OCI-LY7 (cell line): ENCODE results near the gene TRIM71. TPM values are rescaled to one million over a fixed set of nuclear protein-coding genes. Genes with fewer than 3 reads are reported as not detected.

Experiments used
- BruUV-seq: library from RNA; stranded (reverse); fragments of 400-500 nt; replicated peaks from 2 replicates; lab custom pipeline; 2021; lab: Mats Ljungman, UMichigan
- CTCF ChIA-PET: fragments of 300-600 bp; sonication (Branson Sonifier 250); formaldehyde crosslinking; loops from one replicate; lab custom pipeline; 2022; ENCODE audit warnings: antibody characterized with exemption; ENCODE audit not compliant: unreplicated experiment; lab: Charles Lee
- POLR2A ChIA-PET: fragments of 300-600 bp; sonication (Branson Sonifier 250); formaldehyde crosslinking; loops from one replicate; lab custom pipeline; 2022; ENCODE audit warnings: antibody characterized with exemption; lab: Charles Lee
- DNase-seq: peaks from one replicate; pipeline ENCODE4 v3.0.0-alpha.2; 2015; ENCODE audit warnings: low spot score
- H2AFZ ChIP-seq: fragments of 200-600 bp; sonication (generic), shearing (Covaris generic); 2 replicates; pipeline ENCODE4 v1.6.1; 2014; ENCODE audit warnings: mild to moderate bottlenecking, antibody characterized with exemption, low read length, moderate library complexity
- H3K27ac ChIP-seq: fragments of 200-600 bp; sonication (generic); 2 replicates; pipeline ENCODE4 v1.5.1; 2014; ENCODE audit warnings: mixed run types, low read depth, mild to moderate bottlenecking, moderate library complexity, low read length, inconsistent platforms; ENCODE audit not compliant: poor library complexity, severe bottlenecking
- H3K36me3 ChIP-seq: fragments of 200-600 bp; sonication (generic); 2 replicates; pipeline ENCODE4 v1.6.1; 2014; ENCODE audit warnings: mild to moderate bottlenecking, antibody characterized with exemption, low read length, moderate library complexity, mixed read lengths; ENCODE audit not compliant: insufficient read depth
- H3K4me1 ChIP-seq: fragments of 200-600 bp; sonication (generic); 2 replicates; pipeline ENCODE4 v1.5.1; 2014; ENCODE audit warnings: mild to moderate bottlenecking, low read length; ENCODE audit not compliant: insufficient read depth, poor library complexity, severe bottlenecking
- H3K4me2 ChIP-seq: fragments of 200-600 bp; sonication (generic); 2 replicates; pipeline ENCODE4 v1.6.1; 2014; ENCODE audit warnings: mild to moderate bottlenecking, low read length
- H3K4me3 ChIP-seq: fragments of 200-600 bp; sonication (generic); 2 replicates; pipeline ENCODE4 v1.5.1; 2014; ENCODE audit warnings: mild to moderate bottlenecking, low read depth, low read length; ENCODE audit not compliant: poor library complexity, severe bottlenecking
- H3K79me2 ChIP-seq: fragments of 200-600 bp; sonication (generic); 2 replicates; pipeline ENCODE4 v1.6.1; 2016; ENCODE audit warnings: low read depth, mild to moderate bottlenecking, low read length, moderate library complexity, mixed read lengths; ENCODE audit not compliant: insufficient read depth
- H3K9me2 ChIP-seq: fragments of 200-600 bp; sonication (generic); 2 replicates; pipeline ENCODE4 v1.6.1; 2016; ENCODE audit warnings: mild to moderate bottlenecking, low read length, mixed read lengths; ENCODE audit not compliant: insufficient read depth
- H3K9me3 ChIP-seq: fragments of 200-600 bp; sonication (generic); 2 replicates; pipeline ENCODE4 v1.6.1; 2014; ENCODE audit warnings: mild to moderate bottlenecking, mixed run types, low read length, mixed read lengths
- H4K20me1 ChIP-seq: fragments of 200-600 bp; sonication (generic); 2 replicates; pipeline ENCODE4 v1.6.1; 2014; ENCODE audit warnings: mild to moderate bottlenecking, antibody characterized with exemption, low read length, moderate library complexity, mixed read lengths; ENCODE audit not compliant: insufficient read depth
- EZH2phosphoT487 ChIP-seq: fragments of 200-600 bp; sonication (generic); IDR thresholded peaks from 2 replicates; pipeline ENCODE4 v1.6.1; 2018; ENCODE audit warnings: low read depth, borderline replicate concordance, mild to moderate bottlenecking, mixed run types, antibody characterized with exemption, low read length, moderate library complexity, mixed read lengths
- intact Hi-C: fragments of 100-400 bp; cut with micrococcal nuclease; formaldehyde crosslinking; loops from one replicate; pipeline ENCODE4 v1.10.0; 2022; ENCODE audit not compliant: unreplicated experiment
- total RNA-seq, 2 experiments: library from RNA; depleted of rRNA in 1 of 2; stranded (reverse); fragments of >200 nt in 1 of 2; shearing (Covaris generic) in 1 of 2; gene quantifications; 2 replicates each; pipeline ENCODE4 v1.2.3, GENCODE V29; 2014 to 2022
- TF ChIP-seq, protein P1 (sequence below): fragments of 200-600 bp; sonication (generic); conservative IDR thresholded peaks from 2 replicates; pipeline ENCODE4 v1.5.1; 2014; ENCODE audit warnings: mild to moderate bottlenecking, antibody characterized with exemption, low read length, moderate library complexity, mixed read lengths

TRIM71 gene
- total RNA-seq, 2 experiments from 2014 or later = not detected

DNA sequence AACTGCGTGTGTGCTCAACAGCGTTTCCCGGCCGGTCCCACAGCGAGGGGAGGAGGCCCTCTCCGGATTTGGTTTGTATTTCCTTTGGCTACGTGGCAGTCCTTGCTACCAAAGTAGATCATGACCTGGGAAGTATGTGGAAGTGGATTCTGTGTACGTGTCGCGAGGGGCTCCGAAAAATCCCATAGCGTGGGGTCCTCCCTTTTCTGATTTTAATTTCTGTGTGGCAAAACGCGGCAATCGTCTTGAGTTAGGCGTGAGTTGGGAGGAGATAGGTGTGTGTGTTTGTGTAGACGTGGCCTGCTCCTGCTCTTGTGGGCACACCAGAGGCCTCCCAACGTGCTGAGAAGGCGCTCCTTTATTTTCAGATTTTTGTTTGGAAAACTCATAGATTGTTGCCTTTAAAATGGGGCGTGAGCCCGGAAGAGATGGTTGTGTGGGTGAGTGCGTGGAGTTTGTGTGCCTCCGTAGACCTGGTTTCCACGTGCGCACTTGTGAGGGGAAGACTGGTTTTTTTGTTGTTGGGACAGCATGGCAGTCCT is 1.2 kb downstream of the TRIM71 start:
- H4K20me1 ChIP-seq = no peaks in the 10 kb centered on the region
- CTCF ChIA-PET = no interaction called here
- H3K4me3 ChIP-seq = no peak overlapping the region
- H3K9me2 ChIP-seq = no peaks in the 10 kb centered on the region
- no TSS peak for BruUV-seq
- H2AFZ ChIP-seq = no peak overlapping the region
- intact Hi-C loops = no loop called here
- no peaks in the 10 kb centered on the region for H3K9me3 ChIP-seq
- H3K27ac ChIP-seq = no peak overlapping the region
- TF ChIP-seq, protein P1, sequence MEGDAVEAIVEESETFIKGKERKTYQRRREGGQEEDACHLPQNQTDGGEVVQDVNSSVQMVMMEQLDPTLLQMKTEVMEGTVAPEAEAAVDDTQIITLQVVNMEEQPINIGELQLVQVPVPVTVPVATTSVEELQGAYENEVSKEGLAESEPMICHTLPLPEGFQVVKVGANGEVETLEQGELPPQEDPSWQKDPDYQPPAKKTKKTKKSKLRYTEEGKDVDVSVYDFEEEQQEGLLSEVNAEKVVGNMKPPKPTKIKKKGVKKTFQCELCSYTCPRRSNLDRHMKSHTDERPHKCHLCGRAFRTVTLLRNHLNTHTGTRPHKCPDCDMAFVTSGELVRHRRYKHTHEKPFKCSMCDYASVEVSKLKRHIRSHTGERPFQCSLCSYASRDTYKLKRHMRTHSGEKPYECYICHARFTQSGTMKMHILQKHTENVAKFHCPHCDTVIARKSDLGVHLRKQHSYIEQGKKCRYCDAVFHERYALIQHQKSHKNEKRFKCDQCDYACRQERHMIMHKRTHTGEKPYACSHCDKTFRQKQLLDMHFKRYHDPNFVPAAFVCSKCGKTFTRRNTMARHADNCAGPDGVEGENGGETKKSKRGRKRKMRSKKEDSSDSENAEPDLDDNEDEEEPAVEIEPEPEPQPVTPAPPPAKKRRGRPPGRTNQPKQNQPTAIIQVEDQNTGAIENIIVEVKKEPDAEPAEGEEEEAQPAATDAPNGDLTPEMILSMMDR = no peak
- TF ChIP-seq EZH2phosphoT487 = no peak
- H3K79me2 ChIP-seq = no peaks in the 10 kb centered on the region
- POLR2A ChIA-PET = no interaction called here
- no peak overlapping the region for H3K4me2 ChIP-seq
- no peak for DNase-seq
- no peaks in the 10 kb centered on the region for H3K36me3 ChIP-seq
- peaks cover 4% of the 10 kb centered on the region for H3K4me1 ChIP-seq

GRCh38 chr3:32819551-32820348 is 2.0 kb downstream of the TRIM71 start:
- BruUV-seq = no TSS peak
- Histone ChIP-seq H4K20me1 (no peaks in the 10 kb centered on the region), H3K4me2 (no peak overlapping the region), H3K4me3 (no peak overlapping the region), H3K9me3 (no peaks in the 10 kb centered on the region), H3K79me2 (no peaks in the 10 kb centered on the region), H3K9me2 (no peaks in the 10 kb centered on the region), H2AFZ (no peak overlapping the region), H3K27ac (no peak overlapping the region), H3K4me1 (no peaks in the 10 kb centered on the region), H3K36me3 (no peaks in the 10 kb centered on the region)
- no peak for DNase-seq
- ChIA-PET POLR2A (interaction anchor here (1.7 kb wide), 1 partner anchor 11 kb away, joined by 4 read pairs; no protein-coding TSS in a partner anchor), CTCF (no interaction called here)
- intact Hi-C loops = no loop called here
- TF ChIP-seq, protein P1 = no peak
- no peak for TF ChIP-seq EZH2phosphoT487

GRCh38 chr3:32820430-32820829 is 2.6 kb downstream of the TRIM71 start:
- Histone ChIP-seq H3K36me3 (no peaks in the 10 kb centered on the region), H3K4me1 (no peaks in the 10 kb centered on the region), H3K9me3 (no peaks in the 10 kb centered on the region), H4K20me1 (no peaks in the 10 kb centered on the region), H3K4me2 (no peak overlapping the region), H3K4me3 (no peak overlapping the region), H2AFZ (no peak overlapping the region), H3K79me2 (no peaks in the 10 kb centered on the region), H3K27ac (no peak overlapping the region), H3K9me2 (no peaks in the 10 kb centered on the region)
- no TSS peak for BruUV-seq
- TF ChIP-seq, protein P1 = no peak
- TF ChIP-seq EZH2phosphoT487 = no peak
- intact Hi-C loops = no loop called here
- ChIA-PET CTCF (no interaction called here), POLR2A (interaction anchor here (1.7 kb wide), 1 partner anchor 11 kb away, joined by 4 read pairs; no protein-coding TSS in a partner anchor)
- no peak for DNase-seq
